ENCODE data around the gene MIR17HG. TPM values are rescaled to one million over a fixed set of nuclear protein-coding genes. Genes with fewer than 3 reads are reported as not detected.

Gene MIR17HG
- total RNA-seq, 1 donor: 8.8 TPM

DNA sequence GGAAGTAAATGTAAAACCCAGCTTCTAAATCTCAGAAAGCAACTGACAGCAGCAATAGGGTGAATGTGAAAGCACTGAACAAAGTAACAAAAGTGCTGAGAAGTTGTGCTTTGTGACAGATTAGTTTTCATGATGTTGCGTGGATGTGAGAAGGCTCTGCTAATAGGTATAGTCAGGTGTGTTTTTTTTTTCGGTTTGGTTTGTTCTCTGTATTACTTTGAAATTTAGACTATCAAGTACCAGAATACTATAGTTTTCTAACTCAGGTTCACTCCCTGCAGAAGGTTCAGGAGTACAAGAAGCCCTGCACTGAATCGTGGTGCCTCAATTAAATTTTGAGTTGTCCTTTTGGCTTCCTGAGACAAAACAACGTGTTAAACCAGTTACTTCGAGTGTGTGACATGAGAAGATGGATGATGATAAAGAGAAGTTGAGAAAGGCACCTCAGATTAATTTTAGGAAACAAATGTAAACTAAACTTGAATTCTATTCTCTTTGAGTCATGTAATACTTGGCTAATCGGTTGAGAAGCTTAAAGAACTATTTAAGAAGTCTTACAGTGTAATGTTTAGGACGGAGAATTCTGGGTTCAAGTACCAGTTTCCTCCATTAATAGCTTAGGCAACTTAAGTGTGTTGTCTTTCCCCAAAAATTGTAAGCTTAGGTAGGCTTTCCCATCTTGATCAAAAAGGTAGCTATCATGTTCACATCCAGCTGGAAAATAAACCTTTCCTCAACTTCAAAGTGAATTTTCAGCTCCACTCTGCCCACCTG lies 10.3 kb downstream of the MIR17HG start:
- no peak for DNase-seq (ENCODE audit: low read depth)
- no peak overlapping the region for H3K4me3 ChIP-seq (ENCODE audit: low read depth, low read length)
- TF ChIP-seq, protein P1, sequence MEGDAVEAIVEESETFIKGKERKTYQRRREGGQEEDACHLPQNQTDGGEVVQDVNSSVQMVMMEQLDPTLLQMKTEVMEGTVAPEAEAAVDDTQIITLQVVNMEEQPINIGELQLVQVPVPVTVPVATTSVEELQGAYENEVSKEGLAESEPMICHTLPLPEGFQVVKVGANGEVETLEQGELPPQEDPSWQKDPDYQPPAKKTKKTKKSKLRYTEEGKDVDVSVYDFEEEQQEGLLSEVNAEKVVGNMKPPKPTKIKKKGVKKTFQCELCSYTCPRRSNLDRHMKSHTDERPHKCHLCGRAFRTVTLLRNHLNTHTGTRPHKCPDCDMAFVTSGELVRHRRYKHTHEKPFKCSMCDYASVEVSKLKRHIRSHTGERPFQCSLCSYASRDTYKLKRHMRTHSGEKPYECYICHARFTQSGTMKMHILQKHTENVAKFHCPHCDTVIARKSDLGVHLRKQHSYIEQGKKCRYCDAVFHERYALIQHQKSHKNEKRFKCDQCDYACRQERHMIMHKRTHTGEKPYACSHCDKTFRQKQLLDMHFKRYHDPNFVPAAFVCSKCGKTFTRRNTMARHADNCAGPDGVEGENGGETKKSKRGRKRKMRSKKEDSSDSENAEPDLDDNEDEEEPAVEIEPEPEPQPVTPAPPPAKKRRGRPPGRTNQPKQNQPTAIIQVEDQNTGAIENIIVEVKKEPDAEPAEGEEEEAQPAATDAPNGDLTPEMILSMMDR (IDR thresholded peaks at IDR 0.05; ENCODE audit: insufficient read depth, low read length): no peak

DNA sequence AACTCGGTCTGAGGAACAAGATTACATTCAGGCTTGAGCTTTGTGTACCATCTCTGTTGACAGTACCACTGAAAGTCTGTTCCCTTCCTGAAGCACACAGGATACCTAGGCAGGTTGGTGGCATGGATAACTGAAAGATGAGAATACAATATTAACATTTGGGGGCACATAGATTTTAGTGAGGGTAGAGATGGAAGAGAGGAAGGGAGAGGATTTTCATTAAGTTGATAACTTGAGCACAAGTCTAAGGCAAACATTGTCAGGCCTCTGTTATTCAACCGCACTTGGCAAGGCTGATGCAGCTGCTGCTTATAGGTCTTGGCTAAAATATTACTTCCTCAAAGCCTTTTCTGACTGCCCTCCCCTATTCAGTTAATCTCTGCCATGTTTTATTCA lies 10.9 kb downstream of the MIR17HG start:
- TF ChIP-seq, protein P1 (IDR thresholded peaks at IDR 0.05; ENCODE audit: insufficient read depth, low read length): no peak
- H3K4me3 ChIP-seq (ENCODE audit: low read depth, low read length): no peak overlapping the region
- no peak for DNase-seq (ENCODE audit: low read depth)

DNA sequence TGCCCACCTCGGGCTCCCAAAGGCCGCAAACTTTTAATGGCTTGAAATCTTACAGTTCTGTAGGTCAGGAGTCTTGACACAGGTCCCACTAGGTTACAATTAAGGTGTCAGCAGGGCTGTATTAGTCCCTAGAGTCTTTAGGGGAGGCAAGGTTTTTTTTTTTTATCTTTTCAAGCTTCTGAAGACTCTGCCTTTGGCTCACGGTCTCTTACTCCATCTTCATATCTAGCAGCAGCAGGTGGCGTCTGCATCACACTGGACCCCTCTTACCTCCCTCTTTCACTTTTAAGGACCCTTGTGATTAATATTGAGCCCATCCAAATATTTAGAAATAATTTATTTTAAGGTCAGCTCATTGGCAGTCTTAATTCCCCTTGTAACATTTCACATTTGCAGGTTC lies 11.6 kb downstream of the MIR17HG start:
- DNase-seq (ENCODE audit: low read depth): no peak
- H3K4me3 ChIP-seq (ENCODE audit: low read depth, low read length): no peak overlapping the region
- TF ChIP-seq, protein P1 (IDR thresholded peaks at IDR 0.05; ENCODE audit: insufficient read depth, low read length): no peak

DNA sequence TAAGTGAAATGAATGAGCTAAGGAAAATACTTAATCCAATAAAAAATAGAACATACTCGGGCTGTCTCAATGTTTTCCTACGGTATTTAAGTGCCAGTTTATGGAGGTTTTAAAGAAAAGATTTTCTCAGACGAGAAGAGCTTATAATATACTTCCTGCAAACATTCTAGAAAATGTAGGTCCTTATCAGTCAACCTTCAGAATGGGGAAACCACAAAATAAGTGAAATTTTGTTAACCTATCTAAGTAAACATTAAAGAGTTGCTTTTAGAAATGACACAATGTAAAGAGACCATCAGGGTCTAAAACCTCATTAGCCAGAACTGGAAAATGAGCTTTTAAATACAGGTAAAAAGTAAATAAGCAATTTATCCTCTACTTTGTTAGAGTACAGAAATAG lies 12.1 kb downstream of the MIR17HG start:
- TF ChIP-seq, protein P1 (IDR thresholded peaks at IDR 0.05; ENCODE audit: insufficient read depth, low read length): no peak
- H3K4me3 ChIP-seq (ENCODE audit: low read depth, low read length): no peak overlapping the region
- no peak for DNase-seq (ENCODE audit: low read depth)

DNA sequence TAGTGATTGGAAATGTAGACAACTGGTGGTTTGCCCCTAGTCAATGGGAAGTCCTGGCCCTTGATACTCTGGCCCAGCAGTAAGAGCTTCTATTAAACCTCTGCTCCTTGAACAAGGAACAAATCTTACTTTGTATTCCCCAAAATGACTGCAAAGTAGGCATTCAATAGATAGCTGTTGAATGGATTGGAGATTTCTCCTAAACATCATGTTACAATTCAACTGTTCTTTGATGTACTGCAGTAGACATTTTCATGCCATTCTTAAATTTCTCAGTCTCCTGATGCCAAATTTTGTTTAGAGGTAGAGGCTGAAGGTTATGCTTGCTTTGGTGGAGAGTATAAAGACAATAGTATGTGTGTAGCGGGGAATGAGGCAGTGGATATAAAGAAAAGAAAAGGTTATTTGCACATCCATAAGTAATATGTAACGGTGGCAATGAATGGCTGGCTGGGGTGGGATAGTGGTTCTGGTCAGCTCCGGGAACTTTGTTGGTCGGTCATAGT lies 12.8 kb downstream of the MIR17HG start:
- TF ChIP-seq, protein P1 (IDR thresholded peaks at IDR 0.05; ENCODE audit: insufficient read depth, low read length): no peak
- no peak for DNase-seq (ENCODE audit: low read depth)
- H3K4me3 ChIP-seq (ENCODE audit: low read depth, low read length): no peak overlapping the region

DNA sequence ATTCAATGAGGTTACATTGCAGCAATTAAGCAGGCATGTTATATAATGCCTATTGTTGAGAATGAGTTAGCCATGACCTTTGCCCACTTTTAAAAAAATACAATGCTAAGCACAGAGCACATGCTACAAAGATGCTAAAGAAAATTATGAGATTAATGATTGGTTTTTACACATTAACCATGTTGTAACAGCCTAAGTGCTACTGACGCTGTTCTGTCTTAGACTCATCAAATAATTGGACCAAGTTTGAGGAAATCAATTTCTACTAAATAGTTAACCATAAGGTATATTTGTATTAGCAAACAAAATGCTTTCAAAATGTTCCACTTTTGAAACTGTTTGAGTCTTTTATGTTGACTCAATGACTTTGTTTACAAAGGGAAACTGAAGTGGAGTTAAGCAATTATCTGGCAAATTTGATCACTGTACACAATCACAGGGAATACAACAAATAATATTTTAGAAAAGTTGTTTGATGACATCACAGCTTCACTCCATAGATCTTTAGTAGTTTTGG lies 14.3 kb downstream of the MIR17HG start:
- H3K4me3 ChIP-seq (ENCODE audit: low read depth, low read length): no peak overlapping the region
- TF ChIP-seq, protein P1 (IDR thresholded peaks at IDR 0.05; ENCODE audit: insufficient read depth, low read length): no peak
- no peak for DNase-seq (ENCODE audit: low read depth)
